GM18909 (cell line): ENCODE measurements around the gene NAXD.
"Not testable (repeated sequence)": the region's sequence is repeated elsewhere in the genome, so short reads cannot be mapped to it uniquely, and the experiment has no call there.

Source experiments
- ATAC-seq: cut with Tn5 transposase; IDR thresholded peaks from one replicate; pipeline ENCODE4 v1.9.1; 2021; ENCODE audit warnings: mild to moderate bottlenecking; ENCODE audit not compliant: unreplicated experiment, poor library complexity

NAXD gene

GRCh38 chr13:110592665-110593064, 22.7 kb upstream of the NAXD start:
- no peak for ATAC-seq

DNA sequence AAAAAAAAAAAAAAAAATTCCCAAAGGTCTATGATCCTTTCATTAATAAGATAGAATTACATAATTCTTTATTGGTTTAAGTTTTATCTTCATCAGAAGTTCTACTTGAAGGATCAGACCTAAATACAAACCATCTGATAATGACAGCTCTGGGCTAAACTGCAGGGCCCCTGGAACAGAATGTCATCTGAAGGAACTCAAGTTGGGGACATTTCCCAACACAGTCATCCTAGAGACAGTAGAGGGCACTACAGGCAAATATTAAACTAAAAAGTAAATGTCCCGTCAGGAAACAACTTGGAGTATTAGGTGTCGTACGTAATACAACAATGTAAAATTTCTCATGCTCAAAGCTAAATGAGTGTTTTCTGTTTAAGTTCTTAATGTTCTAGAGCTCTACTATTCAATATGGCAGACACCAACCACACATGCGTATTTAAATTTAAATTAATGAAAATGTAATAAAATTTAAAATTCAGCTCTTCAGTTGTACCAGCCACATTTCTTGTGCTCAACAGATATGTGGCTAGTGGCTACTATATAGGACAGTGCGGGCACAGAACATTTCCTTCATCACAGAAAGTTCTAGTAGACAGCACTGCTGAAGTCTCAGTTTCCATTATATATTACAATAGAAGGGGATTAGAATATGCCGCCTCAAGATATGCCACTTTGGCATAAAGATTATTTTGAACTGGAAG, 21.8 kb upstream of the NAXD start:
- ATAC-seq: peak; percentile 88

DNA sequence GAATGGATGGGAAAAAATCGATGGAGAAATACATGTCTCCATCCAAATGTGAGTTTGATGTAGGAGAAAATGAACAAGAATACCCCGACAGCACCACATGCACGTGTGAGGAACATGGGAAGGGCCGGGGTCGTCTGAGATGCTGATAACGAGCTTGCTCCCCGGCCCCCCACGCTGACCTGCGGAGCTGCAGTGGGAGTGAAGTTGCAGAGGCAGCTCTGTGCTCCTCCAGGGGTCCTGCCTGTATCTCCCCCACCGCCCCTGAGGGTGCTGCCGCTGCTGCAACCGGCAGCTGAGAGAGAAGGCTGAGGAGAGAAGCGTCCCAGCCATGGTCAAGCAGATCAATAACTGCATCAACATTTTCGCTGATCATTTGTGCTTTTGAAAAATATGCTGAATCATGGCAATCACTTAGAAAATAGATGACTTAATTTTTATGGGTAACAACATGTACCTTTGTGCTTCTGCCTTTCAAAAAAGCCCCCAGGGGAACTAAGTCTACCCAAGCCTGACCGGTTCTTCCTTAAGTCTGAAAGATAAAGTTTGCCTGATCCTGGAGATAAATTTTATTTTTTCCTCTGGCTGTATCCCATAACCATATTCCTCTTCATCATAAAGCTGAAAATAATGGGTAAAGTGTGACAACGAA, 18.2 kb upstream of the NAXD start:
- ATAC-seq: no peak

GRCh38 chr13:110600261-110600819, 15.0 kb upstream of the NAXD start:
- ATAC-seq: no peak

GRCh38 chr13:110600980-110601379, 14.4 kb upstream of the NAXD start:
- ATAC-seq: no peak

GRCh38 chr13:110605132-110605531, 10.2 kb upstream of the NAXD start:
- ATAC-seq: no peak

DNA sequence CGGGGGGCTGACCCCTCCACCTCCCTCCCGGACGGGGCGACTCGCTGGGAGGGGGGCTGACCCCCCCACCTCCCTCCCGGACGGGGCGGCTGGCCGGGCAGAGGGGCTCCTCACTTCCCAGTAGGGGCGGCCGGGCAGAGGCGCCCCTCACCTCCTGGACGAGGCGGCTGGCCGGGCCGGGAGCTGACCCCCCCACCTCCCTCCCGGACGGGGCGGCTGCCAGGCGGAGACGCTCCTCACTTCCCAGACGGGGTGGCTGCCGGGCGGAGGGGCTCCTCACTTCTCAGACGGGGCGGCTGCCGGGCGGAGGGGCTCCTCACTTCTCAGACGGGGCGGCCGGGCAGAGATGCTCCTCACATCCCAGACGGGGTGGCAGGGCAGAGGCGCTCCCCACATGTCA, 9.1 kb upstream of the NAXD start:
- ATAC-seq: not testable (repeated sequence)

- no peak for ATAC-seq
Observed at GRCh38 chr13:110607675-110608224, 7.6 kb upstream of the NAXD start.

DNA sequence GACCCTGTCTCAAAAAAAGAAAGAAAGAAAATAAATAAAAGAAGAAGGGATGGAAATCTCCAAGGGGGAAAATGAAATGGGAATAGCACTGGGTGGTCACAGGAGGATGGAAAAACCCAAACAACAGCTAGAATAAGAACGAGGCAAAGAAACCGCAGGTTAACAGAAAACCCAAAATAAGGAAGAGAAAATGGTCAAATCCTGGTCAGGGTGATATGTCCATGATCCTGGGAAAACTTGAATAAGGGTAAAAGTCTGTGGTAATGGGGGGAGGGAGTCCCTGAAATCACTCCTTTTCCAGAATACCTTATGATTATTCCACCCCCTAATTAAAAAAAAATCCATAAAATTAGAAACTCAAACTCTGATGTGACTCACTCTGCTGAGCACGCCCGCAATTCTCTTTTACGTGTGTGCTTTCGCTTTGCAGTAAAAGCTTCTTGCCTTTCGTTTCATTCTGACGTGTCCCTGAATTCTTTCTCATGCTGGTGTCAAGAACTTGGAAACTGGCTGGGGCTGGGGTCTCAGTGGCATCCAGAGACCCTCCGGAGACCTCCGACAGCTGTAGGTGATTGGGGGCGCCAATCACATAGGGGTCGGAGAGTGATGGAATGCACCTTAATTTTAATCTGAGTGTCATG, 4.3 kb upstream of the NAXD start:
- no peak for ATAC-seq

GRCh38 chr13:110615005-110615321, 382 bp upstream of the NAXD start:
- ATAC-seq: no peak

DNA sequence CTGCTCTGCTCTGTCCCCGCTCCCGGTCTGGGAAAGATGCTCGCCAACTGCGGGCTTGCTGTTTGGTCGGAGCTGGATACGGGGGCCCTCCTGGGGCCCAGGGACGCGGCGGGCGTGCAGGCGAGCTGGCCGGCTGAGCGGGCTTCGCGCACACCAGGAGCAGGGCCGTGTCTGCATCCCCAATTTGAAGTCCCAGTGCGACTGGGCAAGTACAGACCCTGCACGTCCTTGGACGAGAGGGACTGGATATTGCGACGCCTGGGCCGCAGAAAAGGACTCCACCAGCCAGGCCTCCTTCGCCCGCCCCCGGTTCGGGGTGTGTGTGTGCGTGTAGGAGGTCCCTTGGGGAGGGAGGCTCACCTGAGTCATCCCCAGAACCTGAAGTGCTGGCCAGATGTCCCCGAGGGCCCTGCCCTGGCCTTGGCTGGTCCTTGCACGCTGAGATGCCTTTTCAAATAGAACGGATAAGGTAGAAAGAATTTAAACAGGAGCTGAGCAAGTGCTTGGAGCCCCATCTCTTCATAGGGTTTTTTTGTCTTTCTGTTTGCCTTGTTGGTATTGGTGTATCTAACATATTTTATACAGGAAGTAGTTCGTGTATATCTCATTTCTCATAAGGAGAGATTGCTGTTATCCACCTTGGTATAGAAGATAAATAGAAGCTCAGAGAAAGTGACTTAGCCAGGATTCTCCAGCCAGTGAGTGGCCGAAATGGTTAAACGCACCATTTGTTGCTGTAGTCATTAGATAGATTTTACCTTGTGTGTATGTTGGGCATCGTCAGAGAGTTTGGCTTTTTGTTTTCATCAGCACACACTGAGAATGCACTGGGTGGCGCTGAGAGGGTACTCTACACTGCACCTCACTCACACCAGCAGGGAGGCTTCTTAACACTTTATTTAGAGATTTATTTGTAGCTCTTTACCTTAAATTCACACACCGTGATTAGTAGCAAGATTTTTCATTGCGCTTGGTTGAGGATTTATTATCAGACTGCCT, 1.1 kb downstream of the NAXD start:
- ATAC-seq: peak; percentile 58

DNA sequence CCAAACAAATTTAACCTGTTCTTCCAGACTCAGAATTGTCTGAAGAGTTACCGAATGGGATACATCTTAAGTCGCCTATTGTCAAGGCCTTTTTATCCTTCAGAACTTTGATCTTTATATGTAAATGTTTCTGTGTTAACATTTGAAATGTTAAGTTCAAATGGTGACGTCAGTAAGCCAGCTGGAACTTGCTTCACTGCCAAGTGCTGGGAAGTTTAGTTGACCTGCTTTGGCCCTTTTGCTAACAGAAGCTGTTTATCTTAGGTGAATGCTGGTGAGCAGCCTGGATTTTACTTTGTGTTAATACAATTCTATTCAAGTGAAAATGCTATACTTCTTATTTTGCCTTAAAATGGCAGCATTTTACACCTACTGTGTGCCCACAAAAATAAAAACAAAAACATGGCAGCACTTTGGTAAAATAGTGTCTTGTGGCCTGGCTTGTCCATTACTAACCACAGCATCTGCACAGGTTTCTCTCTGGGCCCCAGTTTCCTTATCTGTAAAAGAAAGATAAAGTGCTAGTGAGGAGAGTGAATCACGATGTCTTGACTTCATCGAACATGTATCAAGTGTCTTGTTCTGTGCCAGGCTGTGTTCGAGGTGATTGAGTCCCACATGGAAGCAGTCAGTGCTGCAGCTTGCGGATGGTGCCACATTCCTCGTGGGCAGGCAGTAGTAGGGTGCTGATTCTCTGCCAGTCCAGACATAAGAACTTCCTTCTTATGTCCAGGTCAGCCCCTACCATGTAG, 2.2 kb downstream of the NAXD start:
- no peak for ATAC-seq

DNA sequence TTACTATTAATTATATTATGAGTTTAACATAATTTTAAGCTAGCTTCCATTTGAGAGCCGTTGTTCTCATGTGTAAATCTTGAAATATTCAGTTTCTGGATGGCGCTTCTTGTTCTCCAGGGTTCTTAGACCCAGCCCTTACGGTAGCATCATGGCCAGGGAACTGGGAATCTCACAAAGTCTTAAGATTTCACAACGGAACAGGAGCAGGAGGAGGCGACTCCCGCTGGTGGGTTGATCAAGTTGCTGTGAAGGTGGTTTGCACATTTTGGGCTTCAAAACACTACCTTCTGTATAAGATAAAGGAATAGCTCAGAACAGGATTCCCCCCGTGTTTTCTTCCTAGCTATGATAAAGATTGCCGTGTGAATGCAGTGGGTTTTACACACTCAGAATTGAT, 2.8 kb downstream of the NAXD start:
- no peak for ATAC-seq

DNA sequence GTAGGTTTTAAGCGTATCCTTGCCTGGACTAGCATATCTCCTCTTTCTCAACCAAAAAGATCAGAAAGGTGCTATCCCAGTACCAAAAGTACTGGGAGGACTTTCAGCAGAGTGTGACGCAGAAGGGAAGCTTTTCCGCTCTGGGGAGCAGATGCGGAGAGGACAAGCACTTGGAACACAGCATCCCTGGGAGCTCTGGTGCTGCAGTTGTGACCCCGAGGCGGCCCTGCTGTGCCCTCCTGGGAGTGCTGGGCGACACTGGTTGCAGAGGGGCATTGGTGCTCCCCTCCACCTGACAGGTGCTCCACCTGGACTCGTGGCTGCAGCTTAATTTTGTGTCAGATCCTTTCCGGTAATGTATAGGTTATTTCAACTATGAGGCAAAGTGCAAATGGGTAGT, 3.4 kb downstream of the NAXD start:
- no peak for ATAC-seq

- no peak for ATAC-seq
Observed at GRCh38 chr13:110620596-110620995, 5.3 kb downstream of the NAXD start.

- ATAC-seq: no peak
Observed at GRCh38 chr13:110624766-110625756, 9.7 kb downstream of the NAXD start.

DNA sequence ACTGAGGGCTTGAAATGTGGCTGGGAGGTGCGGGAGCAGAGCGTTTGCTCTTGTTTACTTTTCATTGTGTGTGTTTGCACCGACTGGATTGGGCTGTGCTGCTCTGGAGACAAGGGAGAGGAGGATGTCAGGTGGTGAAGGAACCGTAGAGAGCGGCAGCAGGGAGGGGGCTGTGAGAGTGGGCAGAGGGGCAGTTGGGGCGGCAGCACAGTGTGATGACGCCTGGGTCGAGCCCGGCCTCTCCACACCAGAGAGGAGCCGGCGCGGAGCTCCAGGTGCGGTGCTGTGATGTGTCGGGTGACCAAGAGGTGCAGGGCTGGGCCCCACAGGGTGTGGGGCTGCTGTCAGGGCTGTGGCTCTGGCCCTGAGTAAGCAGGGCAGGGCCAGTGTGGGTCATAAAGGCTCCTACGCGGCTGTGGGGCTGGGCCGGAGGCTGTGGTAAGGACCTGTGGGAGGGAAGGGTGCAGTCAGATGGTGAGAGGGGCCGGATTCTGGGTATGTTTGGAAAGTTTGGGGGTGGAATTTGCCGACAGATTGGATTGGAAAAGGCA, 10.5 kb downstream of the NAXD start:
- ATAC-seq: no peak

DNA sequence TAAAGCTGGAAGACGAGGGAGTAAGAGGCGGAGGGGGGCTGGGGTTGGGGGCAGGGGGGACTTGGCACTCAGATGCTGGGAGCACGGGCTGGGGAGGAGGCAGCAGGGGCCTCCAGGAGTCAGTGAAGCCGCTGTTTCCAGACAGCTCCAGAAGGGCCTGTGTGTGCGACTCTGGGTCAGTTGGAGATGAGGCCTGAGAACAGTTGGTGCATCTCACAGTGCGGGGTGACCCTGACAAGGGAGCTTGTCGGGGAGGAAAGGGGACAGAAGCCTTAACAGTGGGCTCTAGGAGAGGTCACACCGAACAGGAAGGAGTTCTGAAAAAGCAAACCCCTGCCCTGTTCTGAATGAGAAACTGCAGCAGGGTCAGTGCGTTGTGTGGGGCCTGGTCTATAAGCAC, 11.2 kb downstream of the NAXD start:
- ATAC-seq: no peak
